Measurements from ENCODE around the gene SFXN2.

Gene SFXN2

GRCh38 chr10:102776779-102777456 lies 62.5 kb downstream of the SFXN2 start:
- no peak for DNase-seq (ENCODE audit: low read depth in 3 of 3)

DNA sequence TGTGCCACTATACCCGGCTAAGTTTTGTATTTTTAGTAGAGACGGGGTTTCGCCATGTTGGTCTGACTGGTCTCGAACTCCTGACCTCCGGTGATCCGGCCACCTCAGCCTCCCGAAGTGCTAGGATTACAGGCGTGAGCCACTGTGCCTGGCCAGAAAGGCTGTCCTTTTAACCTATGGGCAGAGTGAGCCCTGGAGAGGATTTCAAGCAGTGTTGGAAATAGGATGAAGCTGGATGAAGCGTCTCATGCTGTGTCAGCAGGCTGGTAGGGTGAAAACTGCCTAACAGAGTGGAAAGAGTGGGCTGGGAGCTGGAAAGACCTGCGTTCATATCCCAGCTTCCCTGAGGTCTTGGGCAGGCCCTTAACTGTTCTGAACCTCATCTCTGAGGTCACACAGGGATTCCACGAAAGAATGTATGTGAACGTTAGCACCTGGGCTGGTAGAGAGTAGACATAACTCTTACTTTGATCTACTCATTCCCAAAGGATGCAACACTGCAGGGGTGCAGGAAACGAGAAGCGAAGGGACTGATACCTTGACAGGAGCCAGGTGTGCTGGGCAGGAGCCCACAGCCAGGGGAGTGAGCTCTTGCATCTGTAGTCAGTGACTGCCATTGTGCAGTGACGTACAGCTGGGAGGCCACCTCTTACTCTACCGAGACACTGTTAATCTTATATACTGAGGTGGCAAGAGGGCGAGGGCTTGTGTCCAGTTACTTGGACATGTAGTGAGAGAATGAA lies 63.4 kb downstream of the SFXN2 start:
- DNase-seq (ENCODE audit: low read depth in 3 of 3) = no peak

GRCh38 chr10:102778781-102779180 lies 64.3 kb downstream of the SFXN2 start:
- DNase-seq (ENCODE audit: low read depth in 3 of 3) = no peak

- no peak for DNase-seq (ENCODE audit: low read depth in 3 of 3)
These were observed 65.5 kb downstream of the SFXN2 start for GRCh38 chr10:102779680-102780526.

GRCh38 chr10:102780527-102780808 lies 66.0 kb downstream of the SFXN2 start:
- no peak for DNase-seq (ENCODE audit: low read depth in 3 of 3)

GRCh38 chr10:102781090-102781920 lies 66.9 kb downstream of the SFXN2 start:
- DNase-seq (ENCODE audit: low read depth in 3 of 3) = no peak

GRCh38 chr10:102781921-102782557 lies 67.6 kb downstream of the SFXN2 start:
- no peak for DNase-seq (ENCODE audit: low read depth in 3 of 3)

DNA sequence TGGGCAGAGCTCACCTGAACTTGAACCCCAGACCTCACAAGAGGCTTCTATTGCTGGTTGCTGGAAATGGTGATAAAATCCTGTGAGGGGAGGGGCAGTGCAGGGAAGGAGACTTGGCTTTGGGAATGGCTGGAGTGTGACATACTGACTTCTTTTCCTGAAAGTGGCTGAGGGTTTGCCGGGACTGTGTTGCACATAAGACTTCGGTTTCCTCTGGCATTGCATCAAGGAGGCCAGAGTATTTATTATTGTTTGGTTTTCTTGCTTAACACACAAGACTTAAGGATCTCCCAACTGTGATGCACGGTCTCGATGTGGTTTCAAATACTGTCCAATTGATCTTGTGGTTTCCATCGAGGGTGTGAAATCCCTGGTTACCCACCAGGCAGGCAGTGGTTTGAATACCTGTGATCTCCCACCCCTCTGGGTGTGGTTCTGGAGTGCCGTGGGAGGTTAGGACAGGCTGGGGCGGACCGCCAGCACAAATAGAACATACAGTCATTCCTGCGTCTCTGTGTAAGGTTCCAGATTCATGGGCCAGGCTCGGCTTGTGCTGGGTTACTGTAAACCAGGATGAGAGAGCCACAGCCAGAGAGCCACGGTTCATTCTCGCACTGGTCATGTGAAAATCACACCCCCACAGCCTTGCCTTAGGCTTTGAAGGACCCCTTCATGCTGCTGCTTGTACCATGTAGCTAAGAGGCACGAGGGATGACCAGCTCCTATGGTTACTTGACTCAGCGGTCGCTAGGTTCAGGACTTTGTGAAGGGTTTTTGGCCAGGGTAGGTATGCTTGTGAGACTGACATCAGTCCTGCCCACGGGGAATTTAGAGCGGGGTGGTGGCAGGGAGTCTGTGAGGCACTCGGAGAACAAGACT lies 68.5 kb downstream of the SFXN2 start:
- DNase-seq (ENCODE audit: low read depth in 3 of 3) = no peak

DNA sequence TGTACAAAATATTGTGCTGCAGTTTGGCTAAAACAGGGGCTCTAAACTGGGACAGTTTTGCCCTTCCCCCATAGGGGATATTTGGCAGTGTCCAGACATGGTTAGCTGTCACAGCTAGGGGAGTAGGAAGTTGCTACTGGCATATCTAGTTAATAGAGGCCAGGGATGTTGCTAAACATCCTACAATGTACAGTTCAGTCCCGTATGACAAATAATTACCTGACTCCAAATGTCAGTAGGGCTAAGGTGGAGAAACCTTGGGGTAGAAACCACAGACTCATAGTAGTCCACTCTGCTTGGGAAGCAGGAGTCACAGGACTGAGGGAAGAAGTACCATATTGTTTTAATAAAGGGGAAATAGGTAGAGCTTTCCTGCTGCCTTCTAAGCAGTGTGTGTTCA lies 69.1 kb downstream of the SFXN2 start:
- DNase-seq (ENCODE audit: low read depth in 3 of 3) = no peak

DNA sequence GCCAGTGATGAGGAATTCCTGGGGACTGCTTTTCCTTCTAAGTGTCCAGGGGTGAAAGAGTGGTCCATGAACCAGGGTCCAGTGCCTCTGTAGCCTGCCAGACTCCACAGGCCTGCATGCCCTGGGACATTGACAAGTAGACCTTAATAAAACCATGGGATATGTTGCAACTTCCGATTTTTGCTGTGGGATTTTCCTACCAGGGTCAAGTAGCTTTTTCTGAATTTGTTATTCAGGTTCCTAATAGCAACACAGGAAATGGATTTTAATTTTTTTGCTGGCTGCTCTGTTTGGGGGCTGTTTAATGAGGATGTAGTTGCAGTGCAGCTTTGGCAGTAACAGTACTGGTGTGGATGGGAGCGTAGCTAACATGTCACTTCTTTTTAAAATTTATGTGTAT lies 71.4 kb downstream of the SFXN2 start:
- DNase-seq (ENCODE audit: low read depth in 3 of 3) = no peak

GRCh38 chr10:102791754-102792395 lies 77.4 kb downstream of the SFXN2 start:
- no peak for DNase-seq (ENCODE audit: low read depth in 3 of 3)
